HG03469 (cell line): Measurements from ENCODE around the gene PPM1H.
"Not testable (repeated sequence)": the region's sequence is repeated elsewhere in the genome, so short reads cannot be mapped to it uniquely, and the experiment has no call there.

Source experiments
- ATAC-seq: cut with Tn5 transposase; IDR thresholded peaks from one replicate; pipeline ENCODE4 v1.9.1; 2021; ENCODE audit warnings: mild to moderate bottlenecking, moderate library complexity, moderate number of reproducible peaks; ENCODE audit not compliant: unreplicated experiment

The PPM1H gene

DNA sequence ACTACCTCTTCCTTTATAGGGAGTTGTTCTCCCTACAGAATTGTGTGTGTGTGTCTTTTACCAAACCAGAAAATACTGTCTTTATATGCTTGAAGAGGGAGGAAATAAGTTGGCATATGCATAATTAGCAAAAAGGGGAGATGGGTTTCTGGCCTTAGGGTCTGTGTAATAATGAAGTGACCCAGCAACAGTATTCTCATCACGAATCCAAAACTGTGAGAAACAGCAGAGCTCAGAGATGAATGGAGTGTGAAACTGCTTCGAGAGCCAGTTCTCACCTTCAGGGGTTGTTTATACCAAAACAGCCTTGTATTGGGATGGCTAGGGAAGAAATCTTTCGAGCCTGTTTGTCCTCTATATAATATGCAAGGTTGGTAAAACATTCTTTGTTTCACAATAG is 240.8 kb downstream of the PPM1H start:
- ATAC-seq, result no peak

DNA sequence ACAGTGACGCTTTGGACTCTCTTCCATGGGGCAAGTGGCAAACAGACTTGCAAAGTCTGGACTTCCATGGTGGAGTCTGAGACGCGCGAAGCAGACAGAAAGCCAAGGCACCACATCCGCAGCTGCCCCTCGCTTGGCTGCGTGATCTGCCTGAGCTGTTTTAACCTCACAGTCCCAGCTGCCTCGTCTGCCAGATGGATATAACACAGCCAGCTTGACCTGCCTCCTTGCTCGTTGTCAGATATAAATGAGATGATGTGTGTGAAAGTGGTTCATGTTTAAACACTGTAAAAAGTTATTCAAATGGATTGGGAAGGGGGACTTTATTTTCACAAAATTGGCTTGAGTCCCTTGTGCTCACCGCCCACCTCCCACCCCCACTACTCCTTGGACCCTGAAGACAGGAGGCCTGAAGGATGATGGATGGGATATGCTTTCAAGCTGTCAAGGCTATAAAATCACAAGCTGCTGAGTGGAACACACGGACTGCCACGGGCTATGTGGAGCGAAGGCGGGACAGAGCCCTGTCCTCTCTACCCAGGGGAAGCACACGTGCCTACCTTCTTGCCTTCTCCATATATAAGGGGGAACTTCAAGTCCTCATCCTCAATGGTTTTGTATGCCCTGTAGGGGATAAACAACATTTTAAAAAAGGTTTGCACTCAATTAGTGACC is 241.4 kb downstream of the PPM1H start:
- ATAC-seq, result no peak

DNA sequence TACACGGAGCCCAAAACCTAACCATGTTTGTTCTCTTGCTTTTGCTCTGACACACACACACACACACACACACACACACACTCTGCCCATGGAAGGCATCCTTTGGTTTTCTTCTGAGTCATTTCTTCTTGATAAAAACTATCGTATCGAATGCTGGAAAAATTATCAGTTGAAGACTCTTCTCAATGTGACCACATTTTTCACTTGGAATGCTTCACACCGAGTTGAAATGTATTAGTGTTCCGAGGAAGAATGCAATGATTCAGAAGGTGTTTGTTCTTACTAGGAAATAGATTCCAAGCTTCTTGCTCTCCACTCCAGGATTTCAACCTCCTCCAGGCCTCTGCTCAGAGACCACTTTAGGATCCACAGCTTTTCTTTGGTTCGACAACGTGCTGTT is 242.1 kb downstream of the PPM1H start:
- no peak for ATAC-seq

DNA sequence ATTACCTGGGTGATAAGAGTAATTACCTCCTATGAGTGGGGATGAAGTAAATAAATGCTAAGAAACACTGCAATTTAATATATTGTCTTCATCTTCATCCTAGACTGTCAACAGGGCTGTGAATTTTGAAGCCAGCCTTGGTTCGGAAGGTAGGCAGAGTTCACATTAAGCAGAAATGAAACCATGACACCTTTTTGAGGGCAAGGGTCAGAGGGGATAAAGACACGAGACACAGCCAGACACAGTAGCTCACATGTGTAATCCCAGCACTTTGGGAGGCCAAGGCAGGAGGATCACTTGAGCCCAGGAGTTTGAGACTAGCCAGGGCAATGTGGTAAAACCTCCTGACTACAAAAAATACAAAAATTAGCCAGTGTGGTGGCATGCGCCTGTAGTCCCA is 243.6 kb downstream of the PPM1H start:
- no peak for ATAC-seq

DNA sequence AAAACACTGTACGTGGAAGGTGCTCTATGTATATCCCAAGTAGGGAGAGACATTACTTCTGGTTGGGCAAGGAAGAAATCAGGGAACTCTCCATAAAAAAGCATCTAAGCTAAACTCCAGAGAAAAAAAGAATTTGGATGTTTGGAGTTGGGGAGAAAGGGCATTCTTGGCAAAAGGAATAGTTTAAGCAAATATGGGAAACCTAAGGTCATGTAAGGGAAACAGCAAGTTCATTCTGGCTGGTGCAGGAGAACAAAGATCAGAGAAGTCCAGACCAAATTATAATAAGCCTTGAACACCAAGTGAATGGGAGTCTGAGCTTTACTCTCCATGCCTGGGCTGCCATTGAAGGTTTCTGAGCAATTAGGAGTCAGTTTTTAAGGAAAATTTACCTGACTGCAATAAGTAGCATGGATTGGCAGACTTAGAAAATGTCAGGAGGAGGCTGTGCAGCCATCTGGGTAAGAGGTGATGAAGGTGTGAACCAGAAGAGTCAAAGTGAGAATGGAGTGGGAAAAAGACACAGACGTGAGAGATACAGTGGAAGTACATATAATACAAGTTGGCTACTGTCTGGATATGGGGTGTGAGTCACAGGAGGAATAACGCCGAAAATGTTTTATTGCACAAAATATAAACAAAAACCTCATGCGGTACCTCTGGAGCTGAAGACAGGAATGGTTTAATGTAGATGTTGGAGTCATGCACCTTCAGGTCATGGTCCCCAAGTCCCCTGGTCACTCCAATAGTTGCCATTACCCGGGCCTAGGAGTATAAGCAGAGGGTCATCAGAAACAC is 245.7 kb downstream of the PPM1H start:
- no peak for ATAC-seq

DNA sequence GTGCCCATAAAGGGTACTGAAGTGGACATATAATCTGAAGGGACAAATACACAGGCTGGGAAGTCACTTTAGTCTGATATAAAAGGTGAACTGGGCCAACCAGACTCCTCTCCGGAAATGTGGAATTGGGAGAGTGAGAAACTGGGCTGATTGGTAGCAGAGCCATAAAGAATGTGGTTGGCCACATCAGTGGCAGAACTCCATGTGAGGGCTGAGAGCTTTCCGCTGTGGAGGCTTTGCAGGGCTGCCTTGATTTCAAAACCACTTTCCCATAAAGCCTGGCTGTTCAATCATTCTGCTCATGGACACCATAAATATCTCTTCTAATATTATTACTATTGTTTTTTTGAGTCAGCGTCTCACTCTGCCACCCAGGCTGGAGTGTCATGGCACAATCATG is 248.0 kb downstream of the PPM1H start:
- ATAC-seq, result no peak

DNA sequence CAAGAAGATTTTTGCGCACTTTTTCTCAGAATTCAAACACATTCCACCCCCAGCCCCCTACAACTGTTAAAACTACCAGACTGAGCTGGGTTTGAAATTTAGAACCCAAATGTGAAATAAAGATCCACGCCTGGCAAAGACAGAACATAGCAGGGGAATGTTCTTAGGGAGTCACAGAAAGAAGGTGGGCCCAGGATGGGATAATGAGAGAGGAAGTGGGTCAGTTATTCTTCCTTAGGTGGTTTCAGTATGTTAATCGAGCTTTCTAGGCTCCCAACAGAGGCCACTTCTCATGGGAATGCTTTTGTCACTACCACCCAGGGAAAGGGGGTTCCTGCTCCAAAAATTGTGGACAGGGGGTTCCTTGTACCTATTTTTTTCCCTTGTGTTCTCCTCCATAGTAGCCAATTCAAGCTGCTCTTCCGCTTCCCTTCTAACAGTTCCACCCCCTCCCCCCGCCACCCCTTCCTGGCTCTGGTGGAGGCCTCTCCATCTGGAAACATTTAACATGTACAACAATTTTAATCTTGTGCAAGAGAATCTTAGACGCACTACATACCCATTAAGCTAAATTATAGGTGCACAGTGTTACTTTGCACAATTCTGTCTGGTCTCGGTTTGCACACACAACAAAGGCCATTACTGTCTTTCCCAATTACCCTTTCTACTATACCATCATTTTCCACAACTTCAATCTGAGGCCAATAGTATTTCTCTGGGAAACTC is 250.2 kb downstream of the PPM1H start:
- ATAC-seq, result no peak

DNA sequence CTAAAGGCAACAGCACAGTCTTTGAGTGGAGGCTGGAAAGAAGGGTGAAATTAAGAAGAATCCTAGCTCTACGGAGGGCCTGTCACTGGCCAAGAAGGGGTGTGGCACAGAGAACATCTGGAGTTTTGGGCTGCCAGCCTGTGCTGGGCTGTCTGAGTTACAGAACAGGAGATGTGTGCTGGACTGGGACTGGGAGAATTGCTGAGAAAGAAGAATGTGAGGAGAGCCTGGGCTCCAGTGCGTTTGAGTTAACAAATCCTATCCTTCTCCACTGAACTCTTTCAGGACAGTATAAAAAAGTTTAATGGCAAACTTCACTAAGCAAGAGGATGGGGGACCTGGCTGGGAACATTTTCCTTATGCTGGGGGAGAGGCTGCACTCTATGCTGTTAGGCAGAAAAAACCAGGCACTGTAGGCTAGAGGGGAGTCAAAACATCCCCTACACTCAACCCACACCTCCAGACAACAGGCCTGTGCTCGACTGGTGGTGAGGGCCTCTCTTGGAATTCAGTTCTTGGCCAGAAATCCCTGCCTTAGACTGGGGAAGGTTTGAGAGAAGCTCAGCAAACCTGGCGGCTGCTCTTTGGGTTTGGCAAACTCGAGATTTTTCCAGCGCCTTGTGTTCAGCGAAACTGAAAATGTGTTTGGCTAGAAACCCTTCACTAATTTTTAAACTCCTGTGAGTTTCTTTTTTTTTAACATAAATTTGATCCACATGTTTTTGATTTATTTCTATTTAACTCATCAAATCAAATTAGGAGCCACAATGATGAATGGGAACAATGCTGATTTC is 251.0 kb downstream of the PPM1H start:
- no peak for ATAC-seq

DNA sequence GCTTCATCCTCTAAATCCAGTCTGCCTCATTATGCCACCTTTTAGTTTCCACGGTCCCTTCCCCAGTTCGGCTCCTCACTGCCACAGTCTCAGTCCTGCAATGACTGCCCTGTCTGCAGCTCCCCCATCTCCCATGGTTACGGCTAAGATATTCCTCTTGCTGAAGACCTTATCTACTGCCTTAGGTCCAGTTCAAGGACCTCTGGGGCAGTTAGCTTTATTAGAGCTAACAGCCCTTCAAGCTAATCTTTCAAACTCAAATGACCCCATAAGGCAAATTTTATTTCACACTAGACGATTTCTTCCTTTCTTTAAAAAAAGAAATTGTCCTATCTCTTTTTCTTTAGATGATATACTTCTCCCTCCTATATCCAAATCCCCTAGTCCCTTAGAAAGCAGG is 253.6 kb downstream of the PPM1H start:
- no peak for ATAC-seq

DNA sequence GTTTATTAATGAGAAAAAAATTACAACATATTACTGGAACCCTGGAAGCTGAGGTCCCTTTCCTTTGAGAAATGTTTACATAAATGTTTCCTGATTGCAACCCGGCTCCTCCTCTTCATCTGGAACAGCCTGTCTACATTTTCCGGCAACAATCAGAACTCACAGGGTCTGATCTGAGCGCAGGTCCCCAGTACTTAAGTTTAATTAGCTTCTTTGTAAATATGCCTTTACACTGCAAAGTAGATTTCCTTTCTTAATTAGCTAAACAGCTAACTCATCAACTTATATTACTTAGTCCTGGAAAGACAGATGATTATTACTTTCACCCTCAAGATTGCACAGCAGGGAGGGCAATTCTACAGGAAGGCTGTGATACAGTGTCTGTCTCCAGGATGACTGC is 255.3 kb downstream of the PPM1H start:
- no peak for ATAC-seq

DNA sequence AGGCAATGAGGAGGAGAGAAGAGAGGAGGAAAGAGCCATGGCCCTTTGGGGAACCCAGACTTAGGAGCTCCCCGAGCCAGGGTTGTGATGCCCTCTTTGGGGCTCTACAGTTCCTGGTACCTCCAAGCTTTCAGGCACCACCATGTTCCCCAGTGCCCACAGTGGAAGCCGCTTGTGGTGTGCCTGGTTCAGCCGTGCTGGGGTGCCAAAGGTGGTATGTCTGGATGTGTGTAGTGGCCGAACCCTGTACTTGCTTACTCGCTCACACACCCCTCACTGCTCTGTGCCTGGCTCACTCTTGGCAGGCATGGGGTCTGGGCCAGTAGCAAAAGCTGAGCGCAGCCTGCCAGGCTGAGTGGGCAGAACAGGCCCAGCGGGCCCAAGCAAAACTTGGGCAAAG is 257.6 kb downstream of the PPM1H start:
- ATAC-seq, result no peak

DNA sequence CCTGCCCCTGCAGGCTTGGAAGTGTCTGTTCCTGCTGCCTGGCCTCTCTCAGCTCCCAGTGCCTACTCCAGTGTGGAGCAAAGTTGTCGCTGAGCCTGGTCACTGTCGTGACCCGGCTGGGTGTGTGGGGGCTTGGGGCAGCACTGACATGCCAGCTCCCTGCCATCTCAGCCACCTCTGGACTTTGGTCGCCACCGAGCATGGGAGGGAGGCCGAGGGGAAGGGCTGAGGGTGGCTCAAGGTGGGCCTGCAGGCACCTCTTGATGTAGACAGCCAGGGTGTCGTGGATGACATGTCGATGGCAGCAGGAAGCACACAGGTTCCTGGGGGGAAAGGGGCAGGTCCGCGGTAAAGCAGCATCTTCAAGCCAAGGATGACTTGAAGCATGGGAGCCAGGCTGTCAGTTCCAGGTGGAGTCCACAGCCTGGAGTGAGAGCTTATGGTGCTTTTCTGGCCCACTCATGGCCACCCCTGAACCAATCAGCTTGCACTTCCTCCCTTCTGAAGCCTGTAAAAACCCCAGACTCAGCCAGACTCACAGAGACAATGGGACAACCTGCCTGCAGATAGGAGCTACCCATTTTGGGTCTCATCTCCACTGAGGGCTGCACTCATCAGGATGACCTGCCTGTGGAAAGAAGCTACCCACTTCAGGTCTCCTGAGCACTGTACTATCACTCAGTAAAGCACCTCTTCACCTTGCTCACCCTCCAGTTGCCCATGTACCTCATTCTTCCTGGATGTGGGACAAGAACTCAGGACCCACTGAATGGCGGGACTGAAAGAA is 258.2 kb downstream of the PPM1H start:
- no peak for ATAC-seq

DNA sequence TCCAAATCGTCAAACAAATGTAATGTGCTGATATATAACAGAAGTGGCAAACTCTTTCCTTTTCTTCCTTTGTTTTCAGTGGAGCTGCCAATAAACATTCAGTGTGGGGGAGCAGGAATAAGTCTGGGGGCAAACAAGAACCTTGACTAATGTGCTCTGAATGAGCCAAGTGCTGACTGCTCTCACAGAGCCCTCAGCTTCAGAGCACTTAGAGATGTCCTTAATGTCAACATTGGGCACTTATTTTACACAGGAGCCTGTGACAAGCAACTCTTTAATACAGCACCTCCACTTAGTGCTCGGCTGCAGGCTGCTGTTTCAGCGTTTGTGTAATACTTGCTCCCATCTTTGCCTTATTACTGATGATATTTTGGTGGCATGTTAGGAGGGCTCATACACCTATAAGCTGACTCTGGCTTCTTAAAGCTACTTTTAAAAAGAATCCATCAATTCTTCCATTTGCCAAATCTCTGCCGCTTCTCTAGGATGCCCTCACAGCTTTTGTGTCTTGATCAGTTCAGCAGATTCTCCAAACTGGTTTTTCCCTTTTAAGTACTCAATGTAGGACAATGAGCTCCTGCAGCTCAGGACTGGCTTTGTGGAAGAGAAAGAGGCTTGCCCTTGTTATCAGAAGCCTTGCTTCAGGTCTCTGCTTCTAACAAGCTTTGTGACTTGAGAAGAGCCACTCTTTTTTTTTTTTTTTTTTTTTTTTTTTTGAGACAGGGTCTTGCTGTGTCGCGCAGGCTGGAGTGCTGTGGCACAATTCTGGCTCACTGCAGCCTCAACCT is 261.7 kb downstream of the PPM1H start:
- no peak for ATAC-seq

DNA sequence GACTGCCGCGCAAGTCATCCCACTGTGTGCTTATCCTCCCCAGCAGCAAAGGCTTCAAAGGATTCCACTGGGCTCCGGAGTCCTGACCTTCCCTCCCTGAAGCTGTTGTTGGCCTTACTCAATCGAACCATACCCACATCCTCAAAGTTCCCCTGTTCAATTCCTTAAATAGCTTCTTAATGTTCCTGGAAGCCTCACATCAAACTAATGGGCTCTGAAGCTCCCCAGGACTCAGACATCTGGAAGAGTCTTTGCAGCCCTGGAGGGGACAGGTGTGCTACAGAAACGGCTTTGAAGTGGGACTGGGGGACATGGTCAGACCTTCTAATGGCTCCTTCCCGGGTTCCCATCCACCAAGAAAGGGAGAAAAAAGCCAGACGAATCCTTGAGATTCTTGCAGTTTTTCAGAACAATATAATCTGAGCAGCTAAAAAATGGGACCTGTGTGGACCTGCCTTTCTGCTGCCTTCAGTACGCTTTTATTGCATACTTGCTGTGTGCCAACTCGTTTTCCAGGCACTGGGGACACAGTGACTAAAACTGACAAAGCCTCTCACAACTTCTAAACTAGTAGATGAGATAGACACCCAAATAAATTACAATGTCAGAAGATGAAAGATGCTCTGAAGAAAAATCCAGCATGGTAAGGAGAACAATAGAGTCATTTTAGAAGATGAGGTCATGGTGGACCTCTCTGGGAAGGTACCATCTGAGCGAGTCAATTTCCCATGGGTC is 263.8 kb downstream of the PPM1H start:
- no peak for ATAC-seq

DNA sequence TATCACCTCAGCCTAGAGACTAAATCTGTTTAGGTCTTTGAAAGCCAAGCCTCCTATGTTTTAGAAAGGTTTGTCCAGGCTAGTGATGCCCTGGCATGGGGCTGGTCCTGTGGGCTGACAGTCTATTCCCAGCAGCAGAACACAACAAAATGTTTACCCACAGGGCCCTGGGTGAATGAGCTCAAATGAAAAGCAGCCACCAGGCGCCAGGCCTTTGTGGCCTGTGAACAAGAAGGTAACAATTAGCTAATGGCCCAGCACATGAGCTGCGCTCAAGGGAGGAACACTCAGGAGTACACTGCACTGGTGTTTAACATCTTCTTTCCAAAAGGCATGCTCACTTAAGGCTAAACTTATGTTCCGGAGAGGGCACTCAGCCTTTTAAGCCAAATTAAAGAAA is 266.2 kb downstream of the PPM1H start:
- ATAC-seq, result no peak

DNA sequence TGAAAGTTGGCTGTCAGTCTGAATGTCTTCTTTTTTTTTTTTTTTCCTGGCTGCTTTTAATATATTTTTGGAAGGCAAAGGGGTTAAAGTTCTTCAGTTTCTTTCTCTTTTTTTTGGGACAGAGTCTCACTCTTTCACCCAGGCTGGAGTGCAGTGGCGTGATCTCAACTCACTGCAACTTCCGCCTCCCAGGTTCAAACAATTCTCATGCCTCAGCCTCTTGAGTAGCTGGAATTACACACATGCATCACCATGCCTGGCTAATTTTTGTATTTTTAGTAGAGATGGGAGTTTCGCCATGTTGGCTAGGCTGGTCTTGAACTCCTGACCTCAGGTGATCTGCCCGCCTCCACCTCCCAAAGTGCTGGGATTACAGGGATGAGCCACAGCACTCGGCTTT is 270.0 kb downstream of the PPM1H start:
- not testable (repeated sequence) for ATAC-seq

DNA sequence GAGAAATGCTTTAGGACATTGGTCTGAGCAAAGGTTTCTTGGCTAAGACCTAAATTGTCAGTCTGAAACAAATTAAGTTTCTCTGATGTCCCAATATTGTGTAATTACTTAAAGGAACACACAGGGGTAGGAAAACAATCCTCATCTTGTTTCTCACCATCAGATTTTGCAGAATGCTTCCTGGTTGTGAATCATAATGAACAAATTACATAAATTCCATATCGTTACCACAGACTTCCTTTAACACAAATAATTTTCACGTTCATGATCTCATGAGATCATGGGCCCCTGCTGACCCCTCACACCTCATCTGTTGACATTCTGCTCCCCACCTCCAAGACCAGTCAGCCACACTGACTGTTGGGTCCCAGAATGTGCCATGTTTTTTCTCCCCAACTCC is 274.2 kb downstream of the PPM1H start:
- ATAC-seq, result no peak

DNA sequence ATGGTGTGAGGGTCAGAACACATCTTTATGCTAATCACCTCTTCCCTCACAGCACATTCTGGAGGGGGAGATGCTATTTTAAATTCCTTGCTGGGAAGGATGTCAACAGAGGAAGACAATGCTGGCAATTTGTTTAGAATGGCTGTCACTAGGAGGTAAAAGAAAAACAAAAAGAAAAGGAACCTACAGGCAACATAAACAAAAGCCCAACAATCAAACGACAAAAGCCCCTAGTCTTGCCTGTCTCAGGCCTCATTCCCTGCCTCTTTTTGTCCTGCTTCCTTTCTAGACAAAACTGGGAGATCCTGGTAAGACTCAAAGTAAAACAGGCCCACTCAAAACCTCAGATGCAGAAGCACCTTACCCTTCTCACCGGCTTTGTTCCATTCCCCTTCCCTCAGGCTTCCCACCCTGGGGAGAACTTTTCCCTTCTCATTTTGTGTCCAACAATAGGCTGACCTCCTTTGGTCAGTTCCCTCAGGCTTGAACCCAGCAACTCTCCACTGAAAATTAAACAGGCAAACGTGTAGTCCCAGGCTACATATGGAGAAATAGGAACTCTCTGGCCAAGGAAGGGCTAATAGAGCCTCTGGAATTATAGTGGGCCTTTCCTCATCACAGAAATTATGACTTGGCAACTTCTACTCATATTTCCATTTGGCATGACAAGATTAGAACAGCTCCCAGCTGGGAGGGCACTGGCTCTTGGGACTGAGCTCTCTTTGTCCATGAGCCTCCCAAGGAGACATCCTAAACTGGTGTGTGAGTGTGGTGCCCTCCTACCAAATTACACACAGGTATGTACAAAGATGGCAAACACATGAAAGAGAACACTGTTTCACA is 275.3 kb downstream of the PPM1H start:
- ATAC-seq, result no peak
